Measurements from ENCODE around the gene HNRNPC.
"Not testable (repeated sequence)": the region's sequence is repeated elsewhere in the genome, so short reads cannot be mapped to it uniquely, and the experiment has no call there.

The HNRNPC gene

DNA sequence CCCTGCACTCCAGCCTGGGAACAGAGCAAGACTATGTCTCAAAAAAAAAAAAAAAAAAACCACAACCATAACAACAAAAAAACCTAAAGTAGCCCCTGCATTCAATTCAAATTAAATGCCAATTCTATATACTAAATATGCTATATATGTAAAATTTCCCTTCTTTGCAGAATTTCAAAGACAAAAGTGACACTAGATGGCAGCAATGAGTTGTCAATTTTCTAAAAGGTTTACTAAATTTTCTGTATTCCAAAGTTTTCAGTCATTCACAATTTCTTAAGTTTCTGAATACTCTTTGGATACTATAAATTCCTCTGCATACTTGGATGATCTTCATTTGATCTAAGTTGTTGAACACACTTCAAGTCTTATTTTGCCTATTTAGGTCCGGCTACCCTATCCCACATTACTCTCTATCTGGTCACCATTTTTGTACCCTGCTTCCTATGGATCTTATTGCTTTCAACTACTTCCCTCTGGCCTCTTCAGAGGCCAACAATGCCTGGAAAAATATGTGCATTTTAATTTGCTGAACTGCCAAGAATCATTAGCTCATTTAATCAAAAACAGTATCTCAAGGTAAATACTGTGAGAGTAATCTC is 27.9 kb downstream of the HNRNPC start:
- DNase-seq, result no peak

DNA sequence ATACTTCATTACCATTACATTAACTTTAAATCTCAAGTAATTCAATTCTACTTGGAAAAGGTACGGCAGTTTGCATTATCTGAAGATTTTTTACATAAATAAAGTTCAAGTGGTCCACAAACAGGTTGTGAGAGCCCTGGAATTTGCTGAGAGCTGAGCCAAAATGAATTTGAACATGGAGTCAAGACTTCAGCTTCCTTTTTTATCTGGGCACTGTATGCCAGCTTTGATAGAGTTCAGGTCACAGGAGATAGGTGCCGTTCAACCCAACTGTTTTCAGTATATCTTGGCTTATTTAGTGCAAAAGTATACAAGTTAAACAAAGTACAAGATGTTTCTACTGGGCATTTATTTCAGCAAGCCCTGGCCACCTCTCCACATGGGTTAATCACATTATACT is 28.8 kb downstream of the HNRNPC start:
- no peak for DNase-seq

DNA sequence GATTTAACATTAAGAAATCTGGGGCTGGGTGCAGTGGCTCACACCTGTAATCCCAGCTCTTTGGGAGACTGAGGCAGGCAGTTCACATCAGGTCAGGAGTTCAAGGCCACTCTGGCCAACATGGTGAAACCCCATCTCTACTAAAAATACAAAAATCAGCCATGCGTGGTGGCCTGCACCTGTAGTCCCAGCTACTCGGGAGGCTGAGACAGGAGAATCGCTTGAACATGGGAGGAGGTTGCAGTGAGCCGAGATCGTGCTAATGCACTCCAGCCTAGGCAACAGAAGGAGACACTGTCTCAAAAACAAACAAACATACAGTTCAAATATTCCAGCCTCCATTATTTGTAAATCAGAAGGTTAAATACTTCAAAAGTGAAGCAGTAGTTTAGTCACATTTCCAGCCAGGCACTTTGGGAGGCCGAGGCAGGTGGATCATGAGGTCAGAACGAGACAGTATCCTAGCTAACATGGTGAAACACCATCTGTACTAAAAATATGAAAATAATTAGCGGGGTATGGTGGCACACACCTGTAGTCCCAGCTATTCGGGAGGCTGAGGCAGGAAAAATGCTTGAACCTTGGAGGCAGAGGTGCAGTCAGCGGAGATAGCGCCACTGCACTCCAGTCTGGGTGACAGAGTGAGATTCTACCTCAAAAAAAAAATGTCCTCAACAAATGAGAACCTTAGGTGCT is 30.3 kb downstream of the HNRNPC start:
- DNase-seq, result no peak

DNA sequence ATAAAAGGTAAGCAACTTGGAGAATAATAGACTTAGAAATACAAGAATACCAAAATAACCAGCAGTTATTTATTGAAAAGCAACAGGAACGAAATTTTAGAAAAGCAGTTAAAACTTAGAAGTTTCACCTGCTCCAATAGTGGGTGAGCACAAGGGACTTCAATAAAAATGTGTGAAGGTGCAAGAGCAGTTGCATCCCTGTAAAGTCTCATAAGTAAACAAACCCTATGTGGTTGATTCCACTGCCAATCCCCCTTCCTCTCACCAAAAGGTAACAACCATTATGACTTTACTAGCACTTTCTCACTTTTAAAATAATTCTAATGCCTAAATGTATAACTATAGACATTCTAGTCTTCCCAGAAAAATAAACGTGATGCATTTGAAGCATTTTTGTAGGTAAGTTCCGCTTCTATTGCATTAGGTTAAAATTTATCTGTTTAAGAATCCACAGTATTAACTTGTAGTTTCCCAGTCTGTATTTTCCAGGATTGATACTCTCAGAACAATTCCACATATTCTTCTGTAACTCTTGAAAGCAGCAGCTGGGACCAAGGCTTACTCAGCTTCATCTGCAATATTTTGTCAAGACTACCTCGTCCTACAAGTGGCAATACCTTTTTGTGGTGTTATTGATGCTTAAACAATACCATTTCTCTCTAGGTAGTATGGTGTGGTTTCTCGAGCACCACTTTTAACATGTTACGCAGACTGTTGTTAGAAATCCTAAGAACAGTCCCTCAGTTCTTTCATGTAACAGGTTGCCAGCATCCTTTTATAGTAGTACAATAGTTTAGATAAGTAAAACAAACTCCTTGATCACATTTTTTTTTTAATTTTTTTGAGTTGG is 32.1 kb downstream of the HNRNPC start:
- DNase-seq, result no peak

DNA sequence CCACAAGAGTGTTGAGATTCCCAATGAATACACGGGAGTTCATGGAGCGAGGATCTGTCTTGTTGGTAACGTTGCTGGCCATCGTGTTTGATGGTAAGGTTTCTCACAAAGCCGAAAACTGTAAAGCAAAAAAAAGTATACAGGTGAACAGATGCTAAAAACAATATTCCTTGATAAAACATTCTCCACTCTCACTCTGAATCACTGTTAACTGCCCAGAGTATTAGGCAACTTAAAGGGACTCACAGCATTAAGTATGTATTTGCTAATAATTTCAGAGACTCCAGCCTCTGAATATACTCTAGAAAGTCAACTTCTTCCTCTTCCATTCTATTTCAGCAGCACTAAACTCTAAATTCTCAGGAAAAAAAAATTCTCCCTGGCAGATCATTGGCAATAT is 35.1 kb downstream of the HNRNPC start:
- DNase-seq, result no peak

DNA sequence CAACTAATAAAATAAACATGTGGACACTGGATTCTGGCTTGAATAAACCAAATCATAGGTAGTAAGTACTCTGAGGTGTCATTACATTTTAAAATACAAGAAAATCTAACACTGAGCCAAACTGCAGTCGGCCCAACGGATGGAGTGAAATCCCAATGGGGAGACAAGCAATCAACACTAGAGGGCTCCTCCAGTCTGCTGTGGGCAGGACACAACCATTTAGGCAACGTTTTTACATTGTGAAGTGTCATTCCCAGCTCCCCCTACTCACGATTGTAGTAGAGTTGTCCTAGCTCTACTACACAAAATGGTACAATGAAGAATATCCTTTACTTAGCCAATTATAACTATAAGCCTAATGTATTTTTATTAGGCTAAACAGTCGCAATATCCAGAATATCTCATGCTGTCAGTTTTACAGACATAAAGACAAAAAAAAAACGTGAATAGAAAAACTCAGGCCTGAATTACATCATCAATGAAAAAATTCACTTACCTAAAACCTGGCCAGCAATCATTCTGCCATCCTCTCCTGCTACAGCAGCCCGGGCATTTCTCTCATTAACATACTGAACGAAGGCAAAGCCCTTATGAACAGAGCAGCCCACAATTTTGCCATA is 35.7 kb downstream of the HNRNPC start:
- DNase-seq, result no peak

DNA sequence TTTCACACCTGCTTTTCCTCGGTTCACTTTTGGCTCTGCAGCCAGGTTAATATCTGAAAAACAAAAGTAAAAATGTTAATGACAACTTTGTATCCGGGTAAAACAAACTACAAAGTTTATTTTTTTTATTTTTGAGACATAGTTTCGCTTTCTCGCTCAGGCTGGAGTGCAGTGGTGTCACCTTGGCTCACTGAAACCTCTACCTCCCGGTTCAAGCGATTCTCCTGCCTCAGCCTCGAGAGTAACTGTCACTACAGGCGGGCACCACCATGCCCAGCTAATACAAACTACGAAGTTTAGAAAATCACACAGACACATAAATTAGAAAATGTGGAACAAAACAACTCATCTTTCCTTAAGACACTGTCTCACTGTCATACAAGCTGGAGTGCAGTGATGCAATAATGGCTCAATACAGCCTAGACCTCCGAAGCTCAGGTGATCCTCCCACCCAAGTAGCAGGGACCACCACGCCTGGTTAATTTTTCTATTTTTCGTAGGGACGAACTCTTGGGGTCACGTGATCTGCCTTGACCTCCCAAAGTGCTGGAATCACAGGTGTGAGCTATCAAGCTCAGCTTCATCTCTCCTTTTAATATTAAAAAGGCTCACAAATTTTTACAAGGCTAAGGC is 38.1 kb downstream of the HNRNPC start:
- DNase-seq, result no peak

DNA sequence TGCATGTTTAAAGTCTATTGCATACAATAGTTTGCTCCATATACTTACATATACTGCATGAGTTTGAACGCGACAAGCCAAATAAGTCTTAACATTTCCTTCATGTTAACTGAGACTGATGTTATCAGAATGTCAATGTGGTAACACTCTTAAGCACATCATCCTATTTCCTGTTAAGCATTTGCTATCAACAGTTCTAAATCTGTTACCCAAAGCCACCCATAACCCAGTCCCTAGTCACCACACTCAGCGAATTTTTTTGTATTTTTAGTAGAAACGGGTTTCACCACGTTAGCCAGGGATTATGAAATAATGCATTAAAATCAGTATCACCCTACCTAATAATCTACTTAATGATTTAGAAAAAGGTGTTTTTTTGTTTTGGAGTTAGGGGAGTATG is 39.4 kb downstream of the HNRNPC start:
- DNase-seq, result no peak

DNA sequence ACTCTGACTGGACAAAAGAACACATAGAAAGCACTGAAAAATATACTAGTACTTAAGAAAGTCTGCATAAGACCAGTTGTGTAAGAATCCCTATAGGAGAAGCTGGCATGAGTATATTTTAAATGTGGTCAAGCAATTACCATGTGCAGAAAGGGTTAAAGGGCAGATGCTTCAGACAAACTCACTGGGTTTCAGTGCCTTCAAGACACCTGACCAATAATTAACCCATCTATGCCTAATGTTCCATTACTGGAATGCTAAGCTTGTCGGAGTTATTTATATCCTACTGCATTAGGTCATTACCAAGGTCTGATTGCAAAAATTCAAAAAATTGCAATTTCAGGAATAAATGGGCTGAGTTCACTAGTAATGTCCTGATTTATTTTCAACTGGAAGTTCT is 41.3 kb downstream of the HNRNPC start:
- no peak for DNase-seq

DNA sequence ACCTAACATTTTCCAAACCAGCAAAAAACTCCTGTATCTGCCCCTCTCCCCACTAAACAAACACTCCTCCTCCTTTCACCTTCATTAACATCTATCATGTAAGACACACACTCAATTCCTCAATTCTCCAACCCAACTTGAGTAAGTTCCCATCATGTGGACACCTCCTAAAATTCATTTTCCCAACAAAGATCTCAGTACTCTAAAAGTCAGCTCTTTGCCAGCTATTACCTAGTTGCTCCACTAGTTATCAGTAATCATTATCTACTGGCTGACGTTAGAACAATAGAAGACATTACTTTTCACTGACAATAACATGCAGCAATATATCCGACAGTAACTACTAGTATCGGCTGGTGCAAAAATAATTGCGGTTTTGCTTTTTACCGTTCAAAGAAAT is 42.1 kb downstream of the HNRNPC start:
- no peak for DNase-seq

DNA sequence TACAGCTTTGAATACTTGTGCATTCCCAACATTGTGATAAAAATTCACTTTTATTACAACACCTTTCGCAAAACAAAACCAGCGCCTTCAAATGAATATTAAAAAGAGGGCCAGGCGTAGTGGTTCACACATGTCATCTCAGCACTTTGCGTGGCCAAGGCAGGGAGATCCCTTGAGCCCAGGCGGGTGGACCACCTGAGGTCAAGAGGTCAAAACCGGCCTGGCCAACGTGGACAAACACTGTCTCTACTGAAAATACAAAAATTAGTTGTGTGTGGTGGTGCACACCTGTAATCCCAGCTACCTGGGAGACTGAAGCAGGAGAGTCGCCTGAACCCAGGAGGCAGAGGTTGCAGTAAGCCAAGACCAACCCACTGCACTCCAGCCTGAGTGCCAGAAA is 42.8 kb downstream of the HNRNPC start:
- DNase-seq, result no peak

DNA sequence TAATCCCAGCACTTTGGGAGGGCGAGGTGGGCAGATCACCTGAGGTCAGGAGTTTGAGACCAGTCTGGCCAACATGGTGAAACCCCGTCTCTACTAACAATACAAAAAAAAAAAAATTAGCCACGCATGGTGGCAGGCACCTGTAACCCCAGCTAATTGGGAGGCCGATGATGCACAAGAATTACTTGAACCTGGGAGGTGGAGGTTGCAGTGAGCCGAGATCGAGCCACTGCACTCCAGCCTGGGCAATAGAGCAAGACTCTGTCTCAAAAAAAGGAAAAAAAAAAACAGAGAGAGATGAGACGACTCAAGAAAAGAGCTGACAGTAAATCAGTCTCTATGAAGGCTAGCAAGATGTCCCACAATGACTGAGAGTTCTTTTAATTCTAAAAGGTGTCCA is 44.1 kb downstream of the HNRNPC start:
- DNase-seq, result not testable (repeated sequence)

DNA sequence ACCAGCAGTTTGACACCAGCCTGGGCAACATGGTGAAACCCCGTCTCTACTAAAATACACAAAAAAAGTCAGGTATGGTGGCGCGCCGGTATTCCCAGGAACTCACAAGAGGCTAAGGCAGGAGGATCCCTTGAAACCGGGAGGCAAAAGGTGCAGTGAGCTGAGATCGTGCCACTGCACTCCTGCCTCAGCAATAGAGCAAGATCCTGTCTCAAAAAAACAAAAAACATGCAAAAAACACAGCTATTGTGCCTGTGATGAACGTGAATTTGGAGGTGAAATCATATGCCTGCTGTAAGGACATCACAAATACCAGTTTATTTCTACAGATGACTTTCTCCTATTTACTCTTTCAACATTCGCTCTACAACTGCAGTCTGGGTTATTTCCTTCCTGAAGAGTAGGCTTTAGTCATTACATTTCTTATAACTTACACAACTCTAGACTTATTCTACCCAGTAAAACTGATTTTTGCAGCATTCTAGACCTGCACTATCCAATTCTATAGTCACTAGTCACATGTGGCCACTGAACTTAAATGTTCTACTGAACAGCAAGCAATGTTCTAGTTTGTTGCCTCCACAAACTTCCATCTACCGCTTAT is 48.3 kb downstream of the HNRNPC start:
- no peak for DNase-seq

DNA sequence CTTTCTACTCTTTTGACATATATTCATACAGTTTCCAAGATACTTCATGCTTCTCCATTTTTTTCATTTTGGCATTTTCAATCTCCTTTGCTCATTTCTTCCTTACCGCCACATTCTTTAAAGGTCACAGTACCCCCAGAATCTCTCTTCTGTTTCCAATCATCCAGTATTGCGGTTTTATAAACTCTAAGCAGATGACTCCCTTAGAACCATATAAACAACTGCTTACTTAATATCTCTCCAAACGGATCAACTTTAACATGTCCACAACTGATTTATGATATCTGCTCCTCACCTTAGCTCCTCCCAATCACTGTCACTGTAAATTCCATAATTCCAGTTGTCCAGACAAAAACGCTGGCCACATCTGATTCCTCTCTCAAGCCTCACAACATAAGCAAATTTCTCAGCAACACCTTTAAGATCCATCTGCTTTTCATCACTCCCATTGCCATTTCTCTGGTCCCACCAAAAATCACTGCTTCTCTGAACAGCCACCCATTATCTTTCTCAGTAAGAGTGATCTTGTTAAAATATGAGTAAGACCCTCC is 49.6 kb downstream of the HNRNPC start:
- no peak for DNase-seq

DNA sequence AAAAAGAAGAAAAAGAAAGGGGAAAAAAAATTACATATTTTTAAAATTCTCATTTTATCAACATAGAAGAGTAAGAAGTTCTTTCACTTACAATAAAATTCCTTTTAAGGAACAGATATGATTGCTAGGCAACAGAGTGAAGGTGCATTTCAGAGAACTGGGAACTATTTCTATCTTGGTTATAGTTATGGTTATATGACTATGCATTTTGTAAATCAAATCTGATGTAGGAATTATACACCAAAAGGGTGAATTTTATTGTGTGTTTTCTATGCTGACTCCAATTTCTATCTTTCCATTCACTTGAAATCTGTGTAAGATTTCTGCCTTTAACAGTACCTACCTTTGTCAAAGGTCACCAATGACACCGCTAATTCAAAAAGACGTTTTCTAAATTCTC is 50.1 kb downstream of the HNRNPC start:
- no peak for DNase-seq

DNA sequence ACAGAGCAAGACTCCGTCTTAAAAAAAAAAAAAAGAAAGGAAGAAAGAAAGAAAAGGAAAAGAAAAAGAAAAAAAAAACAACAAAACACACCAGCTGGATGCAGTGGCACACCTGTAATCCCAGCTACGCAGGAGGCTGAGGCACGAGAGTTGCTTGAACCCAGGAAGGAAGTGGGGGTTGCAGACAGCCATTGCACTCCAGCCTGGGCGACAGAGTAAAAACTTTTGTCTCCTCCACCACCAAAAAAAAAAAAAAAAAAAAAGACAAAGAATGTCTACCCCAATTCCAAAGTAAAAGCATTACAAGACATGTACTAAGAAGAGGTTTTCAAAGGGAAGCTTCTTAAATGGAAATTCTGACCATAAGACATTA is 53.4 kb downstream of the HNRNPC start:
- no peak for DNase-seq

DNA sequence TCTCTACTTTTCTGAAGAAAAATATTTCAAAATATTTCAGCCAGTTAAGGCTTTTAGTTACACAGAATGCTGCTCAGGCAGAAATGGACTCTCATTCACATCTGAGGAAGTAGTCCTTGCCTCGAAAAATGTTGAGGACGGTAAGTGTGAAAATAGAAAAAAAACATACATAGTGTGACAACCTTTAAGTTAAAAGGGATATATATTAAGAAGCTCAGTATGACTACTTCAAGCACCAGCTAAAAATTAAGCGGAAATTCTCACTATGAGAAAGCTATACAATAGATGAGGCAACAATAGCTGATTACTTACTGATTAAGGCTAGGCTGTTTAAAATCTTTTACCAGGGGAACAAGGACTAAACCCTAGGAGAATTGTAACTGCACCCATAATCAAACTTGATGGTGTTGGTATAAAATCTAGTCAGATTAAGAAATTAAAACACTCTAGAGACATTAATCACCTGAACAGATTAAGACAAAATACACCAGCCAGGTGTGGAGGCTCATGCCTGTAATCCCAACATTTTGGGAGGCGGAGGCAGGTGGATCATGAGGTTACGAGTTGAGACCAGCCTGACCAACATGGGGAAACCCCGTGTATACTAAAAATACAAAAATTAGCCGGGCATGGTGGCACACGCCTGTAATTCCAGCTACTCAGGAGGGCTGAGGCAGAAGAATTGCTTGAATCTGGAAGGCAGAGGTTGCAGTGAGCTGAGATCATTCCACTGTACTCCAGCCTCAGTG is 53.9 kb downstream of the HNRNPC start:
- no peak for DNase-seq

DNA sequence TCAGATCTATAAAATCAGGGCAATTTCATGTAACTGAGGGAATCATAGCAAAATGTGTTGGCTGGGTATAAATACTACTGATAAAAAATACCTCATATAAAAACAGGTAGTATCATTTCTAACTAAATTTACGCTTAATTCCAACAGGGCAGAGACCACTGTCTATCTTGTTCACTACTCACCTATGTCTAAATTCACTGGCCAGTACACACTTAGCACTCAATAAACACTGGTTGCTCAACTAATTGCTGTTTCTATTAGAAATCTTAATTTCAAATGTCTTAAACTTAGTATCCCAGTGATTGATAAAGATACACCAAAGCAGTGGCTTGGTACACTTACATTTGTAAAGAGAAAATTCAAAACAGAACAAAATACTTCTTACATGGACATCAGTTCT is 55.6 kb downstream of the HNRNPC start:
- no peak for DNase-seq

DNA sequence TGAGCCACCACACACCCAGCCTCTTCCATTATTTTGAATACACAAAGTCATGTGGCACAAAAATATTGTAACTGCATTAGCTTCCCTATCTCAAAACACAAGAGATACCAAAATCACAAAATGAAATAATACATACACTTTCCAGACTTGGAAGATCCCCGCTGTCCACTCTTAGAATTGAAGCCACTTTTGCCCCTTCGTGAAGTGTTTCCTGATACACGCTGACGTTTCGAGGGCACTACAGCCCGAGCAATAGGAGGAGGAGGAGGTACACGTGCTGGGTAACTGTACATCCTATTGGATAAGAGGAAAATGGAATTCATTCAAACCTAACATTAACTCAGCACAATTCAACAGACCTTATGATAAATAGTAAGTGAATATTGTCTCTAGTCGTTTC is 56.4 kb downstream of the HNRNPC start:
- not testable (repeated sequence) for DNase-seq

DNA sequence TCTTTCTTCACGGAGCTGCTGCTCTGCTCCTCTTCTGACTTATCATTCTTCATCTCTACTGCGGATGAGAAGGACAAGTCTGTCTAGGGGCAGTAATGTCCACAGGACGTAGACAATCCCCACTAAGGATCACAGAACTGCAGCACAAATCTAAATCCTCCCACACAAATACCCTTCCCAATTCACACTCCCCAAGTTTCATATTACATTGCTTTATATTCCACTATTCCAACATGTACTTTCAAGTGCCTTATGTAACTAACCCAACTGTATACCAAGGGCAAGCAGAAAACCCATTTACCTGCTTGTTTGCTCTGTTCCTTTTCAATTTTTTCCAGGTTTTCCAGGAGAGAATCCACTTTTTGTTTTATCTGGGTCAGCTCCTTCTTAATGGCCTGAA is 57.7 kb downstream of the HNRNPC start:
- DNase-seq, result no peak

DNA sequence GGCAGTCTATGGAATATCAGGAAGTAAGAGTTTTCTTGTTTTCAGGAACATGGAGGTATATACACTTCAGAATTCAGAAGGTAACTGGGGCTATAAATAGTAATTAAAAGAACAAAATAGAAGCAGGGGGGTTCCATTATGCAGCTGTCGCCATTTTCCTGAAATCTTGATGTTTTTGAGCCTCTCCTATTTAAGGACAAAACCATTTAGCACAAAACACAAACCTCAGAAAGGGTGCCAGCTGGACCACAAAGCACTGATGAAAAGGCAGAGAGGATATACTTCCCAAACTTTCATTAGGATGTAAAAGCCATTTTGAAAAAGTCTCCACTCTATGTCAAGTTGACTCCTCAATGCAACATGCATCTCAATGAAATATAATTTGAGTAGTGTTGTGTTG is 59.2 kb downstream of the HNRNPC start:
- DNase-seq, result no peak

DNA sequence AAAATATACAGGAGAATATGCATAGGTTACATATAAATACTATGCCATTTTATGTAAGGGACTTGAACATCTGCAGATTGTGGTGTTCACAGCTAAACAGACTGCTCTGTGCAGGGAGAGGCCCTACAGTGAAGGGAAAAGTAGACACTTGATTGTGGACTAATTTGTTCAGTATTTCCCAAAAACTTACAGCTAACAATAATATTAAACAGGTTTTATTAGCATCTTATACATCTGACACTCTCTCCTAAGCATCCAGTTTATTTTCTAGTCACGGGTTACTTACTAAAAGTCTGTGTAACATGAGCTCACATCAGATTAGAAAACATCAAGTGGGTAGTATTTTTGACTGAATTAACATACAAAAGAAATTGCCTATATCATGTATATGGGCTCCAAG is 60.1 kb downstream of the HNRNPC start:
- DNase-seq, result no peak
